Stimulated activated CD4-positive, alpha-beta T cell treated with anti-CD3 and anti-CD28 coated beads, TNF-alpha, amount 100 ng/mL, for 4 hours (primary cell): Measurements from ENCODE around the gene KRTAP29-1.
A peak's percentile ranks its signal among the peaks of the same experiment; 100 is the strongest.

Experiments used
- DNase-seq, 3 experiments: peaks; one replicate each; pipeline ENCODE4 v3.0.0-alpha.2; 2020; ENCODE audit warnings: low read depth in 3 of 3

The KRTAP29-1 gene

GRCh38 chr17:41327411-41328120 lies 24.9 kb upstream of the KRTAP29-1 start:
- DNase-seq: no peak

GRCh38 chr17:41326173-41327145 lies 23.8 kb upstream of the KRTAP29-1 start:
- no peak for DNase-seq

- no peak for DNase-seq
Measured at GRCh38 chr17:41325611-41326010, 23.0 kb upstream of the KRTAP29-1 start.

- no peak for DNase-seq
Measured at GRCh38 chr17:41325126-41325525, 22.5 kb upstream of the KRTAP29-1 start.

GRCh38 chr17:41324180-41325075 lies 21.8 kb upstream of the KRTAP29-1 start:
- no peak for DNase-seq

- DNase-seq: no peak
Measured at GRCh38 chr17:41322903-41323895, 20.5 kb upstream of the KRTAP29-1 start.

- no peak for DNase-seq
Measured at GRCh38 chr17:41322094-41322902, 19.6 kb upstream of the KRTAP29-1 start.

- DNase-seq: no peak
Measured at GRCh38 chr17:41318231-41318630, 15.6 kb upstream of the KRTAP29-1 start.

GRCh38 chr17:41315814-41316445 lies 13.3 kb upstream of the KRTAP29-1 start:
- DNase-seq: no peak

- no peak for DNase-seq
Measured at GRCh38 chr17:41315204-41315794, 12.6 kb upstream of the KRTAP29-1 start, which contains the start of gene KRTAP17-1. KRTAP17-1 (minus strand) TSS chr17:41315710; CDS start chr17:41315650, 60 bp downstream.

- no peak for DNase-seq
Measured at GRCh38 chr17:41311111-41311510, 8.5 kb upstream of the KRTAP29-1 start.

GRCh38 chr17:41308918-41309359 lies 6.3 kb upstream of the KRTAP29-1 start, which contains the start of gene KRTAP16-1:
KRTAP16-1 (minus strand) TSS chr17:41309309; CDS start chr17:41309253, 56 bp downstream.
- no peak for DNase-seq

- peak; percentile 25 to 50 (median 26) for DNase-seq
Measured at GRCh38 chr17:41308251-41308917, 5.7 kb upstream of the KRTAP29-1 start.

GRCh38 chr17:41307647-41308046 lies 5.0 kb upstream of the KRTAP29-1 start:
- DNase-seq: no peak

GRCh38 chr17:41304091-41304490 lies 1.4 kb upstream of the KRTAP29-1 start:
- no peak for DNase-seq

GRCh38 chr17:41302981-41303380 lies 330 bp upstream of the KRTAP29-1 start:
- DNase-seq: no peak

GRCh38 chr17:41301204-41301790 lies 1.4 kb downstream of the KRTAP29-1 start:
- no peak for DNase-seq
